Tongue (tissue), 2 donors: ENCODE results near the gene IGHMBP2. TPM values are rescaled to one million over a fixed set of nuclear protein-coding genes. Genes with fewer than 3 reads are reported as not detected.

Experiments
- DNase-seq: peaks from one replicate; pipeline ENCODE4 v3.0.0-alpha.2; 2015
- total RNA-seq: library from RNA; depleted of rRNA; stranded (reverse); fragments of >200 nt; gene quantifications from one replicate; pipeline ENCODE4 v1.2.3, GENCODE V29; 2014

Gene IGHMBP2
- total RNA-seq, 1 donor from 2014 or later: 20.1 TPM

- DNase-seq: peak; percentile 95
Observed at GRCh38 chr11:68890490-68891231, 13.0 kb upstream of the IGHMBP2 start.

DNA sequence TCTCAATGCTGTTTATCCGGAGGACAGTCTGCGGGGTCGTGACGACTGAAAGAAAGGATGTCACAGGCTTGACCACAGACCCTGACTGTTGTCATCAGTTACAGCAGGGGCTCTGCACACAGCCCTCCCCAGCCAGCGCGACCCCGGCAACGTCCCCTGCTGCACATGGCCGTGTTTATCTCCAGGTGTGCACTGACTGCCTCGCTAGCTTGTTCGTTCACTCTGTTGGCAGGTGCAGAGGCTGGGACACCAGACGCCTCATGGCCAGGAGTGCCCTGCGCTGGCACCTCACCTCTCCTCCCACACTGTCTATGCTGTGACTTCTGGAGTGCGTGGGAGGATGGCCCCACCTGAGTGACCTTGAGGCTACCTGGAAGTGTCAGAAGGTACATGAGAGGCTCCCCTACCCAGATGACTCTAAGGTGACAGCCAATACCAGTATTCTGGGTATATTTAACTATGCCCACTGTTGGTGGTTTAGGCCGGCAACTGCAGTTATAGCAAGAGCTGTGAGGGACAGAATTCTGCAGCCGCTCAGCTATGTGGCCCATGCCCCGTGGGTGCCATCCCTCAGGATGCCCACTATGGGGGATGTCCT is 12.2 kb upstream of the IGHMBP2 start:
- no peak for DNase-seq

DNA sequence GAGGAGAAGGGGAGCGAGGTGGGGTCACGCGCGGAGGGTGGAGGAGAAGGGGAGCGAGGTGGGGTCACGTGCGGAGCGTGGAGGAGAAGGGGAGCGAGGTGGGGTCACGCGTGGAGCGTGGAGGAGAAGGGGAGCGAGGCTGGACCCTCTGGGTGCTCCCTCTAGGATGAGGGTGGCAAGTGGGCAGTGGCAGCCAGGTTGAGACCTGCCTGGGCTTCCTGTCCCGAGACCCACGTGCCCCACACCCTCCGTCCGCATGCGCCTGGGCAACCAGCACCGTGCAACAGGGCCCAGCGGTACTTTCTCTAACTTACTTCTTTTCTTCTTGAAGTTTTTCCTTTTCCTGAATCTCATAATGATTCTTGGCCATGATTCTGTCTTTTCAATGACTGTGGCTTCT is 11.1 kb upstream of the IGHMBP2 start:
- DNase-seq: no peak

DNA sequence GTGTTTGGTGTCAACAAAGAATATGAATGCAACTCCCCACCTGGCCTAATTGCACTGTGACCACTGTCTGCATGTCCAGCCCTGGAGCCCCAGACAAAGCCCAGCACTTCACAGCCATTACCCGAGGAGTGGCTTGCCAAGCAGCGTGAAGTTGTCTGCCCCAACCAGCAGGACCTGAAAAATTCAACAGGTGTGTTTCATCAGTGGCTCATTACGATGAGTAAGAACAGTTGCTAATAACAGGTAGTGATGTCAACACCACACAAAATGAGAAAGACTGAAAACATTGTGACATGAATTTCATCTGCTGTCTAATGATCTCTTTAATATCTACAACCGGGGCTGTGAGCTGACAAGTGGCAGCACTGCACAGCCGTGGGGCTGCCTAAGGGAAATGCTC is 10.4 kb upstream of the IGHMBP2 start:
- DNase-seq: no peak

DNA sequence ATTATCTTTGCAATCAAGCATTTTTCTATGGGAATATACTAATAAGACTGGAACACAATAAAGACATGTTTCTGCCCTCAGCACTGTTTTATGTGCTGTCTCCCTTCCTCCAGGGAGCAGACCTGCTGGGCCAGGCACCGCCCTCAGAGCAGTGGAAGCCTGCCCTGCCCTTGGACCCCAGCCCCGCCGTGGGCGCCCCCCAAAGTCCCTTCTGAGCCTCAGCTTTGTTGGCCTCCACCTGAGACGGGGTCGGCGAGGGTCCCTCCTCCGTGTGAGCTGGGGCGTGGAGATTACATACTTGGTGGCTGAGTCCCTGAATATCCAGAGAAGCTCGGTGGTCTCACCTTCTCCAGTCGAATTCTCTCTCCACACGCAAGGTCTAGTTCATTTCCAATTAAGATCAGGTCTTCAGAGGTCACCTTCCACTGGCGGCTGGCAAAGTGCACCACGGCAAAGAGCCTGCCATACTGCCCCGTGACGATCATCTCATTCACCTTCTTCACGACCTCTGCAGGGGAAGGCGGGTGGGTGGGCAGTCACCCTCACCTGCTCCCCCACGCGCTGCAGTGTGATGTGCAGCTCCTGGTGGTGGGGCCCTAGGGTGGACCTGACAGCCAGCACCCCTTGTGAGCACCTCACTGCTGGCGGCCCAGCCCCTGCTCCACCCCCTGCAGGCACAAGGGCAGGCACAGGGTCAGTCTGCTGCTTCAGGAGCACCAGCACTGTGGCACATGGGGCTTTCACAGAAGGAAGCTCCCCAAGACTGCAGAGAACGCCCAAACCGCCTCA is 7.3 kb upstream of the IGHMBP2 start:
- DNase-seq: no peak

- DNase-seq: no peak
Observed at GRCh38 chr11:68897441-68897840, 6.2 kb upstream of the IGHMBP2 start.

DNA sequence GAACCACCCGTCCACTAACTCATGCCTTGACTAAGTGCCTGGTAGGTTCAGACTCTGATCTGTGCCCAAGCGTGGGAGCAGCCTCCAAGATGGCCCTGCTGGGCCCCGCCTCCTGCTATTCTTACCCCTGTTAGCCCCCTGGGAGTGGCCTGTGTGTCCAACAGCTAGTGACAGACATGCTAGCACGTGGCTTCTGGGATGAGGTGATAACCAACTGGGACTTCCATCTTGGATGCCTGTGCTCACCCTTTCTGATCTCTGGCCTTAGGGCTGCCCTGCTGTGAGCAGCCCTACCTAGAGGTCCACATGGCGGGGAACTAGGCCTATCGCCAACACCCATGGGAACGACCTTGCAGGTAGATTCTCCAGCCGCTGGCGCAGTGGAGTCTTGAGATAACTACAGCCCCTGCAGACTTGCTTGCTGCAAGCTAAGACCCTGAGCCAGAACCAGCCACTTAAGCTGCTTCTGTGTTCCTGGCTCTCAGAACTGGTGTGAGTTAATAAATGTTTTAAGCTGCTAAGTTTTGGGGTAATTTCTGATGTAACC is 2.8 kb upstream of the IGHMBP2 start:
- no peak for DNase-seq

DNA sequence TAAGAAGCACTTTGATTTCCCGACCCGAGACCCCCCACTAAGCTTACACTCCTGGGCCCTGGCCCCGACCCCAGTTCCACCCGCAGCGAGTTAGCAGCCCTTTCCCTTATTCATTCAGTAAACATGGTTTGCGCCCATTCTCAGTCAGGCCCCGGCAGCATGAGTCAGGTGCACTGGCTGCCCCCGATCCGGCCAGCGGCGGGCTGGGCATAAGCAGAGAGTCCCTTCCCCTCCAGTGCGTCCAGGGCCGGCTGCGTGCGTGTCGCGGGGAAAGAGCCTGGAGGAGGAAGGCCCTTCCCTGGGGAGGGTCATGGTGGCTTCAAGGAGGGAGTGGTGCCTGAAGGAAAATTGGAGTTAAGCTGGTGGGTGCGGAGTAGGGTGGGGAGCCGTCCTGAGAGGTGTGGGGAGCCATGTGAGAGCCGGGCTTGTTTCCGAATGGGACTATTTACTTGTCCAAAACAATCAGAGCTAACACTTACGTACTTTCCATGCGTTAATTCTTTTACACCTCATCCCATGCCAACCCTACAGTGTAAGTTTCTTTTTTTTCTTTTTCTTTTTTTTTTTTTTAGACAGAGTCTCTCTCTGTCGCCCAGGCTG is 657 bp downstream of the IGHMBP2 start:
- no peak for DNase-seq

GRCh38 chr11:68905421-68906360 is 2.0 kb downstream of the IGHMBP2 start:
- DNase-seq: no peak

- no peak for DNase-seq
Observed at GRCh38 chr11:68908273-68908672, 4.6 kb downstream of the IGHMBP2 start.

DNA sequence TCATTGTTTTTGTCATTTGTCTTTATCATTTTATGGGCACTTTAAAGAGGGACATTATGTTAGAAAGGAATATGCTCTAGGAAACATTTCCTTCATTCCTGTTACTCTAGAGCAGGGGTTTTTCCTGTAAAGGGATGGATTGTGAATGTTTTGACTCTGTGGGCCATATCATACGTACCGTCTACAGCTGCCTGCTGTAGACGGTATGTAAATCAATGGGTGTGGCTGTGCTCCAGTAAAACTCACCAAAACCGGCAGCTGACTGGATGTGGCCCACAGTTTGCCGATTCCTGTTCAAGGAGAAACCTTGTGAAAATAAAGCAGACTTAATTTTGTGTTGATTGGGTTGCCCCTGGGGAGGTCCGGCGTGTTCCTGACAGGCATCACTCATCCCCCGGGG is 7.3 kb downstream of the IGHMBP2 start:
- DNase-seq: no peak

DNA sequence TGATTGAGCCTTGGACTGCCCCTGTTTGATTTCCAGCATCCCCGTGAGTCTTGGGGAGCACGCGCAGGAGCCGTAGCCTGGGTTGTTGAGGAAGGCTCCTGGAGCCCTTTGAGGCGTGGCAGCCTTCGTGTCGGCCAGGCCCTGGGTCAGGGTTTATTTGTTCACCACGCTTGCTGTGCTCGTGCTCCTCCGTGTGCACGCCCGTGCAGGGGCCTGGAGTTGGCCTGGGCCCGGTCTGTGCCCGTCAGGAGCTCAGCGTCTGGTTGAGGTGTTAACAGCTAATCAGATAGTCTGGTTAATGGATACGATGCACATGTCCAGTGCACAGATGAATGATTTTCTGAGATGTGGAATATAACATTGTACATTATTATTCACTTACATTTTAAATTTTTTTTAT is 8.0 kb downstream of the IGHMBP2 start:
- DNase-seq: no peak

GRCh38 chr11:68912254-68912653 is 8.6 kb downstream of the IGHMBP2 start:
- no peak for DNase-seq

- DNase-seq: no peak
Observed at GRCh38 chr11:68913188-68913587, 9.5 kb downstream of the IGHMBP2 start.

DNA sequence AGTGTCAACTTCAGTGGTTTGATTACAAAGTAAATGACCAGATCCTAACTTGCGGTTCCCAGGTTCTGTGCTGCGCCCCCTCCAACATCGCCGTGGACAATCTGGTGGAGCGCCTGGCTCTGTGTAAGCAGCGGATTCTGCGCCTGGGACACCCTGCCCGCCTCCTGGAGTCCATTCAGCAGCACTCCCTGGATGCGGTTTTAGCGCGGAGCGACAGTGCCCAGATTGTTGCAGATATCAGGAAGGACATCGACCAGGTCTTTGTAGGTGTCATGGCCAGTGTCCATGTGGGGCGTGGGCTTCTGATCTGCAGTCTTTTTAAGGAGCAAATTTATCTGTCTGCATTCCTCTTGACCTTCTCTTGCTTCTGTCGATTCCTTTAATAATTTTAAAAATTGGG is 11.1 kb downstream of the IGHMBP2 start:
- no peak for DNase-seq

- no peak for DNase-seq
Observed at GRCh38 chr11:68916439-68916838, 12.7 kb downstream of the IGHMBP2 start.

DNA sequence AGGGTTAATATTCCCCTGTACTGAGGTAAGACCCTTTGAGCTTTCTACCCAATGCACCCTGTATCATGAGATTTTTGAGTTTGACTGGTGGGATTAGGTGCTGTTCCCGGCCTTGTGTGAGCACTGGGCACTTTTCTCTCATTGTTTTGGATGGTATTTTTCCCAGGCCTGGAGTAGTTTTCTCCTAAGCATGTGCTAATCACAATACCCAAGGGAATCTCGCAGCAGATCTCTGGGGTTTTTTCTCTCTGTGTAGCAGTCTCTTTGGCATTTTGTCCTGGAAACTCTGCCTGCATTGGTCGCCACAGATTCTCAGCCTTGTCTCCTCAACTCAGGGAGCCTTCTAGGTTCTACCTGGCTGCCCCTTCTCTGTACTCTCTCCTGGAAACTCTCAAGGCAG is 19.9 kb downstream of the IGHMBP2 start:
- DNase-seq: no peak

DNA sequence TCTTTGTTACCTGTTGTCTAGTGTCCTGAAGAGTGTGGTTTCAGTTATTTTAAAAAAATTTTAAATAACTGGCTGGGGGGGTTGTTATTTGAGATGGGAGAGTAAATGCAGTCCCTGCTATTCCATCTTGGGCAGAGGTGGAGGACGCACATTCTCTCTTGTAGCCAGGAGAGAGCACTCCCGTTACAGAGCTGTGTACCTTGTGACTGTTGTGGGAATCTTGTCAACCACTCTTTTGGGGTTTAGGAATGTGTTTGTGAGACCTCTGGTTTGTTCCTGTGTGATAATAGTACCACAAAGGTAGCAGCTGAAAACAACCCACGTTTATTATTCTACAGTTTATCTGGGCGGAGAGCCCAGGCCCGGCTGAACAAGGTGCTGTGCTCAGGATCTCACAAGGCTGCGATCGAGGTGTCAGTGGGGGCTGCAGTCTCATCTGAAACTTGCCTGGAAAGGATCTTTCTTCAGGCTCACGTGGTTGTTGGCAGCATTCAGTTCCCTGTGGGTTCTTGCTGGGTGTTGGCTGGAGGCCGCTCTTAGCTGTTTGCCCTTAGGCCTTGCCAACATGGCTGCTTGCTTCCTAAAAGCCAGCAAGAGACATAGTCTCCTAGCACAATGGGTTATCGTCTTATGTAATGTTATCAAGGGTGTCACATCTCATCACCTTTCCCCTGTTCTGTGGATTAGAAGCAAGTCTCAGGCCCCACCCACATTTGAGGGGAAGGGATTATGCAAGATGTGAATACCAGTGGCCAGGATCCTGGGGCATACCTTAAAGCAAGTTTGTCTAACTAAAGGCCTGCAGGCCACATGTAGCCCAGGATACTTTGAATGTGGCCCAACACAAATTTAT is 20.6 kb downstream of the IGHMBP2 start:
- no peak for DNase-seq

DNA sequence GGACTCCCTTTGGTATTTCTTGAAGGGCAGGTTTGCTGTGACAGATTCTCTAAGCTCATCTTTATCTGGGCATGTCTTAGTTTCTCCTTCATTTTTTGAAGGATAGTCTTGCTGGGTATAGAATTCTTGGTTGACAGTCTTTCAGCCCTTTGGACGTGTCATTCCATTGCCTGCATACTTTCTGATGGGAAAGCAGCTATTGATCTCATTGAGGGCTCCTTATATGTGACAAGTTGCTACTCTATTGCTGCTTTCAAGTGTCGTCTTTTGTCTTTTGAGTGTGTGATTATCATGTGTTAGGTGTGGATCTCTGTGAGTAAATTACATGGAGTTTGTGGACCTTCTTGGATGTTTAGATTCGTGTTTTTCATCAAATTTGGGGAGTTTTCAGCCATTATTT is 21.9 kb downstream of the IGHMBP2 start:
- no peak for DNase-seq
